Activated T-cell treated with anti-CD3 and anti-CD28 coated beads, Interleukin-2, amount 50 U/mL, for 72 hours (primary cell): ENCODE results near the gene NHLRC4. TPM values are rescaled to one million over a fixed set of nuclear protein-coding genes. Genes with fewer than 3 reads are reported as not detected.

ENCODE experiments used
- ATAC-seq, 2 donors: fragments of 150-1000 bp; cut with Tn5 transposase; replicated peaks in 1 of 2; 2 replicates each; pipeline ENCODE4 v1.10.0; 2021; ENCODE audit warnings: moderate library complexity in 2 of 2, mild to moderate bottlenecking in 1 of 2
- DNase-seq, 2 donors: peaks; one replicate each; pipeline ENCODE4 v3.0.0; 2021 to 2022; ENCODE audit warnings: mixed read lengths in 1 of 2
- H3K27ac Mint-ChIP-seq: one replicate; pipeline ENCODE4 v1.8.0; 2022; ENCODE audit warnings: mild to moderate bottlenecking, moderate library complexity, mixed read lengths
- H3K27me3 Mint-ChIP-seq: one replicate; pipeline ENCODE4 v1.8.0; 2022; ENCODE audit warnings: low read depth, mixed read lengths
- H3K36me3 Mint-ChIP-seq, 2 donors: one replicate each; pipeline ENCODE4 v1.8.0; 2022; ENCODE audit warnings: mixed read lengths in 2 of 2, mild to moderate bottlenecking in 1 of 2; ENCODE audit not compliant: insufficient read depth in 2 of 2
- H3K4me1 Mint-ChIP-seq: one replicate; pipeline ENCODE4 v1.8.0; 2022; ENCODE audit warnings: low read depth, mixed read lengths
- H3K4me3 Mint-ChIP-seq, 2 donors: one replicate each; pipeline ENCODE4 v1.8.0; 2022; ENCODE audit warnings: mild to moderate bottlenecking in 2 of 2, mixed read lengths in 2 of 2, moderate library complexity in 2 of 2
- H3K9me3 Mint-ChIP-seq, 2 donors: one replicate each; pipeline ENCODE4 v1.8.0; 2022; ENCODE audit warnings: mixed read lengths in 2 of 2
- total RNA-seq, 2 donors: library from RNA; stranded (reverse); gene quantifications; one replicate each; pipeline ENCODE4 v1.2.3, GENCODE V29; 2022

Gene NHLRC4
- total RNA-seq, 2 donors from 2014 or later: 1.4 TPM

GRCh38 chr16:553601-554296 is 13.1 kb upstream of the NHLRC4 start:
- H3K36me3 Mint-ChIP-seq: no peaks in the 10 kb centered on the region
- no peaks in the 10 kb centered on the region for H3K9me3 Mint-ChIP-seq
- no peaks in the 10 kb centered on the region for H3K27me3 Mint-ChIP-seq
- no peak overlapping the region for H3K27ac Mint-ChIP-seq
- no peak for DNase-seq
- H3K4me1 Mint-ChIP-seq: no peaks in the 10 kb centered on the region
- no peak for ATAC-seq
- H3K4me3 Mint-ChIP-seq: no peak overlapping the region

GRCh38 chr16:554297-554621 is 12.5 kb upstream of the NHLRC4 start:
- ATAC-seq: no peak
- H3K4me1 Mint-ChIP-seq: no peaks in the 10 kb centered on the region
- H3K27me3 Mint-ChIP-seq: no peaks in the 10 kb centered on the region
- no peak for DNase-seq
- H3K4me3 Mint-ChIP-seq: no peak overlapping the region
- no peaks in the 10 kb centered on the region for H3K9me3 Mint-ChIP-seq
- H3K27ac Mint-ChIP-seq: no peak overlapping the region
- no peaks in the 10 kb centered on the region for H3K36me3 Mint-ChIP-seq

GRCh38 chr16:554640-555365 is 12.0 kb upstream of the NHLRC4 start:
- Mint-ChIP-seq H3K27ac (no peak overlapping the region), H3K4me3 (no peak overlapping the region), H3K4me1 (no peaks in the 10 kb centered on the region), H3K36me3 (no peaks in the 10 kb centered on the region), H3K9me3 (no peaks in the 10 kb centered on the region), H3K27me3 (no peaks in the 10 kb centered on the region)
- DNase-seq (no peak), ATAC-seq (no peak)

- Mint-ChIP-seq H3K4me3 (no peak overlapping the region), H3K27me3 (no peaks in the 10 kb centered on the region), H3K27ac (no peak overlapping the region), H3K36me3 (no peaks in the 10 kb centered on the region), H3K4me1 (no peaks in the 10 kb centered on the region), H3K9me3 (no peaks in the 10 kb centered on the region)
- DNase-seq: no peak
- no peak for ATAC-seq
Measured at GRCh38 chr16:555528-556473, 11.0 kb upstream of the NHLRC4 start.

GRCh38 chr16:556474-557173 is 10.2 kb upstream of the NHLRC4 start:
- H3K27me3 Mint-ChIP-seq: no peaks in the 10 kb centered on the region
- ATAC-seq (no peak), DNase-seq (no peak)
- no peaks in the 10 kb centered on the region for H3K4me1 Mint-ChIP-seq
- no peaks in the 10 kb centered on the region for H3K9me3 Mint-ChIP-seq
- H3K4me3 Mint-ChIP-seq: no peak overlapping the region
- no peak overlapping the region for H3K27ac Mint-ChIP-seq
- no peaks in the 10 kb centered on the region for H3K36me3 Mint-ChIP-seq

- no peaks in the 10 kb centered on the region for H3K36me3 Mint-ChIP-seq
- H3K27ac Mint-ChIP-seq: no peak overlapping the region
- no peak overlapping the region for H3K4me3 Mint-ChIP-seq
- H3K27me3 Mint-ChIP-seq: no peaks in the 10 kb centered on the region
- ATAC-seq (no peak), DNase-seq (no peak)
- no peaks in the 10 kb centered on the region for H3K4me1 Mint-ChIP-seq
- H3K9me3 Mint-ChIP-seq: no peaks in the 10 kb centered on the region
Measured at GRCh38 chr16:557463-558297, 9.1 kb upstream of the NHLRC4 start.

GRCh38 chr16:558298-559020 is 8.3 kb upstream of the NHLRC4 start:
- Mint-ChIP-seq H3K27ac (no peak overlapping the region), H3K36me3 (no peaks in the 10 kb centered on the region), H3K9me3 (no peaks in the 10 kb centered on the region), H3K4me3 (no peak overlapping the region), H3K27me3 (no peaks in the 10 kb centered on the region), H3K4me1 (no peaks in the 10 kb centered on the region)
- ATAC-seq (no peak), DNase-seq (no peak)

- Mint-ChIP-seq H3K27ac (no peak overlapping the region), H3K27me3 (no peaks in the 10 kb centered on the region), H3K4me3 (no peak overlapping the region), H3K36me3 (no peaks in the 10 kb centered on the region), H3K4me1 (no peaks in the 10 kb centered on the region), H3K9me3 (no peaks in the 10 kb centered on the region)
- ATAC-seq (no peak), DNase-seq (no peak)
Measured at GRCh38 chr16:559021-559380, 7.8 kb upstream of the NHLRC4 start.

- Mint-ChIP-seq H3K4me1 (no peaks in the 10 kb centered on the region), H3K9me3 (no peaks in the 10 kb centered on the region), H3K4me3 (peak overlapping the region in 1 of 2 donors; percentile 46), H3K27ac (no peak overlapping the region), H3K36me3 (no peaks in the 10 kb centered on the region), H3K27me3 (no peaks in the 10 kb centered on the region)
- ATAC-seq (no peak), DNase-seq (no peak)
Measured at GRCh38 chr16:559411-560203, 7.2 kb upstream of the NHLRC4 start.

GRCh38 chr16:560204-560700 is 6.6 kb upstream of the NHLRC4 start, which contains the start of gene PRR35:
Gene PRR35 (plus strand): TSS chr16:560394. CDS start chr16:563295, 2,901 bp downstream.
- Mint-ChIP-seq H3K36me3 (no peaks in the 10 kb centered on the region), H3K27ac (no peak within 1 kb of the TSS), H3K9me3 (no peaks in the 10 kb centered on the region), H3K4me3 (peak within 1 kb of the TSS in 1 of 2 donors; percentile 46), H3K4me1 (no peaks in the 10 kb centered on the region), H3K27me3 (no peaks in the 10 kb centered on the region)
- no peak for DNase-seq
- no peak for ATAC-seq
